Small intestine (tissue), 7 donors: ENCODE results near the gene TBATA. TPM values are rescaled to one million over a fixed set of nuclear protein-coding genes. Genes with fewer than 3 reads are reported as not detected.

Source experiments
- DNase-seq, 2 donors: peaks; one replicate each; pipeline versions ENCODE4 v3.0.0 to v3.0.0-alpha.2; 2013
- FAIRE-seq: peaks from 2 replicates; lab custom pipeline; 2012; peaks lifted over from hg19 to GRCh38; lab: Jason Lieb, UNC
- H3K27ac ChIP-seq, 3 donors: one replicate each; pipeline ENCODE4 v1.5.1; 2013; ENCODE audit warnings: low read length in 2 of 3, mild to moderate bottlenecking in 2 of 3, control low read depth in 1 of 3, inconsistent platforms in 1 of 3, low read depth in 1 of 3, moderate library complexity in 1 of 3
- H3K27me3 ChIP-seq, 3 donors: one replicate each; pipeline ENCODE4 v1.6.1; 2013; ENCODE audit warnings: low read length in 3 of 3, inconsistent platforms in 1 of 3; ENCODE audit not compliant: control insufficient read depth in 3 of 3, insufficient read depth in 3 of 3
- H3K36me3 ChIP-seq, 3 donors: one replicate each; pipeline ENCODE4 v1.6.1; 2013; ENCODE audit warnings: low read length in 3 of 3, inconsistent platforms in 1 of 3, low read depth in 1 of 3, mild to moderate bottlenecking in 1 of 3, moderate library complexity in 1 of 3; ENCODE audit not compliant: control insufficient read depth in 3 of 3, insufficient read depth in 2 of 3
- H3K4me1 ChIP-seq, 3 donors: one replicate each; pipeline ENCODE4 v1.6.1; 2013; ENCODE audit warnings: low read length in 2 of 3, inconsistent platforms in 1 of 3, low read depth in 1 of 3, mild to moderate bottlenecking in 1 of 3, moderate library complexity in 1 of 3; ENCODE audit not compliant: control insufficient read depth in 3 of 3, insufficient read depth in 2 of 3
- H3K4me3 ChIP-seq, 3 donors: one replicate each; pipeline ENCODE4 v1.5.1; 2013; ENCODE audit warnings: low read length in 3 of 3, control low read depth in 1 of 3, inconsistent platforms in 1 of 3, low read depth in 1 of 3, mild to moderate bottlenecking in 1 of 3, moderate library complexity in 1 of 3
- H3K9me3 ChIP-seq, 2 donors: one replicate each; pipeline ENCODE4 v1.6.1; 2013; ENCODE audit warnings: low read depth in 1 of 2, low read length in 1 of 2; ENCODE audit not compliant: control insufficient read depth in 2 of 2, insufficient read depth in 1 of 2
- WGBS, 3 donors: extraction: QIAGEN DNeasy Blood & Tissue Kit; methylation state at CpG; one replicate each; pipeline ENCODE4 v1.1.7; 2013; 5-methylcytosine and 5-hydroxymethylcytosine counted together
- polyA plus RNA-seq, 4 donors: library from polyadenylated mRNA; stranded (reverse) in 3 of 4; unstranded in 1 of 4; fragments of 200-250 nt in 3 of 4; fragments of 120-200 nt in 1 of 4; gene quantifications; one replicate each; pipeline versions ENCODE4 v1.2.1 to v1.2.3, GENCODE V29; 2013
- donor health status: healthy with polysubstance abuse.
- donor health status: control.
- donor health status: control.
- donor health status: Bipolar disorder and iron deficiency.
- donor health status: healthy.

The TBATA gene
- polyA plus RNA-seq, 4 donors = 0.09 TPM; not detected in 3

- Histone ChIP-seq H3K4me3 (no peak overlapping the region), H3K36me3 (peaks cover 0 to 37% (median 0%) of the 10 kb centered on the region in 3 donors), H3K27ac (no peak overlapping the region), H3K27me3 (no peaks in the 10 kb centered on the region), H3K9me3 (no peaks in the 10 kb centered on the region), H3K4me1 (peaks cover 4 to 36% (median 4%) of the 10 kb centered on the region in 3 donors)
- no peak for FAIRE-seq
- WGBS, 3 donors = 66 to 85% (median 79%) methylated on average over 3 of the region's 3 CpGs
- no peak for DNase-seq
Observed at GRCh38 chr10:70735161-70735560, 50.0 kb downstream of the TBATA start.

GRCh38 chr10:70733051-70733450 lies 52.1 kb downstream of the TBATA start:
- no peak for DNase-seq
- no peak overlapping the region for H3K27ac ChIP-seq
- FAIRE-seq = no peak
- no peaks in the 10 kb centered on the region for H3K9me3 ChIP-seq
- peaks cover 0 to 23% (median 4%) of the 10 kb centered on the region in 3 donors for H3K4me1 ChIP-seq
- 95 to 100% (median 95%) methylated on average over 1 of the region's 1 CpG for WGBS, 3 donors
- H3K4me3 ChIP-seq = no peak overlapping the region
- H3K27me3 ChIP-seq = no peaks in the 10 kb centered on the region
- peaks cover 0 to 38% (median 0%) of the 10 kb centered on the region in 3 donors for H3K36me3 ChIP-seq

DNA sequence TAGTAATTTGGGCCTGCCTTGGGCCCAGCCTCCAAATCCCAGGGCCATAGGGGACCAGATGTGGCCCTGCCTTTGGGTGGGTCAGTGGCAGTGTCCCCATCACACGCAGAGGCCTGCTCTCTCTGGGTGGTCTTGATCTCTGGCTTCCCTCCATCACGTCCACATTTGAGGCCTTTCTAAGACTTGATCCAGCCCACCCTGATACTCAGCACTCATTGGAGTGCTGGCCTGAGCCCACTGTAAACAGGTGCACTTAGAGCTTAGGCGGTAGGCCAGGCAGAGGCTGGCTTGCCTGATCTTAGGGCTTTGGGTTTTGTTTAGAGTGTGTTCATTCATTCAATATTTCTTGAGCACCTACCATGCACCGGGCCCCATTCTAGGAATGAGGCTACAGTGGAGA lies 52.6 kb downstream of the TBATA start:
- Histone ChIP-seq H3K4me3 (no peak overlapping the region), H3K36me3 (peaks cover 0 to 38% (median 0%) of the 10 kb centered on the region in 3 donors), H3K27ac (no peak overlapping the region), H3K27me3 (no peaks in the 10 kb centered on the region), H3K9me3 (no peaks in the 10 kb centered on the region), H3K4me1 (peaks cover 0 to 18% (median 4%) of the 10 kb centered on the region in 3 donors)
- no peak for FAIRE-seq
- DNase-seq = no peak
- WGBS, 3 donors = 80 to 87% (median 87%) methylated on average over 4 of the region's 4 CpGs

GRCh38 chr10:70730955-70731354 lies 54.2 kb downstream of the TBATA start:
- Histone ChIP-seq H3K4me3 (no peak overlapping the region), H3K27me3 (no peaks in the 10 kb centered on the region), H3K36me3 (peaks cover 0 to 34% (median 0%) of the 10 kb centered on the region in 3 donors), H3K9me3 (no peaks in the 10 kb centered on the region), H3K4me1 (peaks cover 0 to 2% (median 0%) of the 10 kb centered on the region in 3 donors), H3K27ac (no peak overlapping the region)
- no peak for FAIRE-seq
- DNase-seq = no peak
- 63 to 81% (median 73%) methylated on average over 2 of the region's 2 CpGs for WGBS, 3 donors

- H3K27me3 ChIP-seq = no peaks in the 10 kb centered on the region
- H3K4me1 ChIP-seq = no peaks in the 10 kb centered on the region
- DNase-seq (peak; percentile 16 to 26), FAIRE-seq (no peak)
- no peak overlapping the region for H3K4me3 ChIP-seq
- H3K9me3 ChIP-seq = no peaks in the 10 kb centered on the region
- no peak overlapping the region for H3K27ac ChIP-seq
- WGBS, 3 donors = 23 to 54% (median 30%) methylated on average over 16 of the region's 16 CpGs
- H3K36me3 ChIP-seq = peaks cover 0 to 28% (median 0%) of the 10 kb centered on the region in 3 donors
Observed at GRCh38 chr10:70729763-70730357, 55.3 kb downstream of the TBATA start.

GRCh38 chr10:70728328-70728727 lies 56.8 kb downstream of the TBATA start:
- DNase-seq (no peak), FAIRE-seq (no peak)
- no peaks in the 10 kb centered on the region for H3K4me1 ChIP-seq
- H3K27me3 ChIP-seq = no peaks in the 10 kb centered on the region
- no peak overlapping the region for H3K4me3 ChIP-seq
- no peaks in the 10 kb centered on the region for H3K9me3 ChIP-seq
- no peak overlapping the region for H3K27ac ChIP-seq
- peaks cover 0 to 21% (median 0%) of the 10 kb centered on the region in 3 donors for H3K36me3 ChIP-seq
- 61 to 89% (median 86%) methylated on average over 2 of the region's 2 CpGs for WGBS, 3 donors

DNA sequence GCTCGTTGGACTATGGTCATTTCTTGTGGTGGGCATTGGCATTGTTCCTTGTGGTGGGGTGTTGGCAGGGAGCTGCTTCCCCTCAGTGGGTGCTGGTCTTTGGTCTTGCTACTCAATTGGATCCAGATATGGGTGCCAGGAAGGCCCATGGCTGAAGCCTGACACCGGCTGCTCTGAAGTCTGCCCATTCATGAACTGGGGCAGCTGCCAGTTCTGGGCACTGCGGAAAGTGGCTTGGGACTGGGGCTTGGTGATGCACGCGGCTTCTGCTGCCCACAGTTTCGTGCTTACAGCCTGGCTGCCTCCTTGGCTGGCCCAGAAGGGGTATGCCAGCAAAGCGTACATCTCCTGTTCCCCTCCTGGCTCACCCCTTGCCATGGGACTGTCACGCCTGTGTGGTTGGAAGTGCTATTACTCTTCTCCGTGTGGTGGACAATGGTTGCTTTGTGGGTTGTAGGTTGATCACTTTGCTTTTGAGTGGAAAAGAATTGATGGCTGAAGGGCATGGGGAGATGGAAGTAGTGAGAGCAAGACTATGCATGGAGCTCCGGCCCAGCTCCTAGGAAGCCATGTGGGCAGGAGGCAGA lies 58.2 kb downstream of the TBATA start:
- 83 to 88% (median 86%) methylated on average over 10 of the region's 10 CpGs for WGBS, 3 donors

DNA sequence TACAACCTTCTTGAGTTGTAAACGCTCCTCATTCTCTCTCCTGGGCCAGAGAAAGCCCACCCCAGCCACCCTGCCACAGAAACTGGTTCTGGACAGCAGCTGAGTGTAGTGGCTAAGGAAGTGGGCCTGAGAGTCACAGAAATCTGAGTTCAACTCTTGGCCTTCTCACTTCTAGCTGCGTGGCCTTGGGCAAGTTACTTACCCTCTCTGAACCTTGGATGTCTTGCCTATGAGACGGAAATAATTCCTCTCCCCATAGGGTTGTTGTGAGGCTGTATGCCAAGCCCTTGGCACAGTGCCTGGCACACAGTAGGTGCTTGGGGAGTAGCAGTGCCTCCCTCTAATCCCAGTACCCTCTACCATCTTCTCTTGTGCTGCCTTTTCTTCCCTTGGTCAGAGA lies 61.4 kb downstream of the TBATA start:
- DNase-seq (no peak), FAIRE-seq (no peak)
- Histone ChIP-seq H3K4me3 (no peak overlapping the region), H3K27me3 (no peaks in the 10 kb centered on the region), H3K36me3 (peaks cover 0 to 10% (median 0%) of the 10 kb centered on the region in 3 donors), H3K9me3 (no peaks in the 10 kb centered on the region), H3K4me1 (no peaks in the 10 kb centered on the region), H3K27ac (no peak overlapping the region)
- 90 to 94% (median 92%) methylated on average over 3 of the region's 3 CpGs for WGBS, 3 donors

More for the DNA sequence above, 58.2 kb downstream of the TBATA start:
- H3K4me1 ChIP-seq = no peaks in the 10 kb centered on the region
- peaks cover 0 to 14% (median 0%) of the 10 kb centered on the region in 3 donors for H3K36me3 ChIP-seq
- H3K9me3 ChIP-seq = no peaks in the 10 kb centered on the region
- H3K4me3 ChIP-seq = no peak overlapping the region
- FAIRE-seq (no peak), DNase-seq (no peak)
- no peak overlapping the region for H3K27ac ChIP-seq
- H3K27me3 ChIP-seq = no peaks in the 10 kb centered on the region
